Stimulated activated memory B cell treated with anti-CD40 and anti-IgM and Interleukin-4, amounts not matched to agents 10 μg/mL and 1 μg/mL and 100 μg/mL, for 72 hours (primary cell): ENCODE data around the gene BEST1.

Experiments used
- ATAC-seq: fragments of 150-1000 bp; cut with Tn5 transposase; 2 replicates; pipeline ENCODE4 v1.10.0; 2021
- H3K27ac Mint-ChIP-seq: one replicate; pipeline ENCODE4 v1.8.0; 2022; ENCODE audit warnings: mild to moderate bottlenecking, mixed read lengths
- H3K27me3 Mint-ChIP-seq: one replicate; pipeline ENCODE4 v1.8.0; 2022; ENCODE audit warnings: mixed read lengths
- H3K36me3 Mint-ChIP-seq: one replicate; pipeline ENCODE4 v1.8.0; 2022; ENCODE audit warnings: mixed read lengths
- H3K4me1 Mint-ChIP-seq: one replicate; pipeline ENCODE4 v1.8.0; 2022; ENCODE audit warnings: mixed read lengths
- H3K4me3 Mint-ChIP-seq: one replicate; pipeline ENCODE4 v1.8.0; 2022; ENCODE audit warnings: mild to moderate bottlenecking, moderate library complexity, mixed read lengths
- H3K9me3 Mint-ChIP-seq: one replicate; pipeline ENCODE4 v1.8.0; 2022; ENCODE audit warnings: mixed read lengths

The BEST1 gene

GRCh38 chr11:61973476-61974162, 23.5 kb downstream of the BEST1 start:
- Mint-ChIP-seq H3K27ac (peak overlapping the region; percentile 16), H3K4me3 (no peak overlapping the region), H3K4me1 (peaks cover 50% of the 10 kb centered on the region), H3K9me3 (no peaks in the 10 kb centered on the region), H3K27me3 (no peaks in the 10 kb centered on the region), H3K36me3 (no peaks in the 10 kb centered on the region)
- peak; percentile 15 for ATAC-seq

GRCh38 chr11:61974766-61975631, 24.8 kb downstream of the BEST1 start:
- Mint-ChIP-seq H3K36me3 (no peaks in the 10 kb centered on the region), H3K9me3 (no peaks in the 10 kb centered on the region), H3K27me3 (no peaks in the 10 kb centered on the region), H3K4me1 (peaks cover 41% of the 10 kb centered on the region), H3K27ac (peak overlapping the region; percentile 9), H3K4me3 (no peak overlapping the region)
- no peak for ATAC-seq

- no peaks in the 10 kb centered on the region for H3K9me3 Mint-ChIP-seq
- H3K27ac Mint-ChIP-seq, result peak overlapping the region; percentile 9
- no peaks in the 10 kb centered on the region for H3K36me3 Mint-ChIP-seq
- no peak overlapping the region for H3K4me3 Mint-ChIP-seq
- peaks cover 35% of the 10 kb centered on the region for H3K4me1 Mint-ChIP-seq
- no peaks in the 10 kb centered on the region for H3K27me3 Mint-ChIP-seq
- no peak for ATAC-seq
Observed at GRCh38 chr11:61975638-61976419, 25.7 kb downstream of the BEST1 start.

GRCh38 chr11:61976420-61976800, 26.3 kb downstream of the BEST1 start:
- no peak overlapping the region for H3K4me3 Mint-ChIP-seq
- no peaks in the 10 kb centered on the region for H3K36me3 Mint-ChIP-seq
- peaks cover 29% of the 10 kb centered on the region for H3K4me1 Mint-ChIP-seq
- H3K27ac Mint-ChIP-seq, result no peak overlapping the region
- no peaks in the 10 kb centered on the region for H3K27me3 Mint-ChIP-seq
- no peak for ATAC-seq
- H3K9me3 Mint-ChIP-seq, result no peaks in the 10 kb centered on the region

- Mint-ChIP-seq H3K4me1 (peaks cover 26% of the 10 kb centered on the region), H3K9me3 (no peaks in the 10 kb centered on the region), H3K4me3 (no peak overlapping the region), H3K27ac (no peak overlapping the region), H3K36me3 (no peaks in the 10 kb centered on the region), H3K27me3 (no peaks in the 10 kb centered on the region)
- no peak for ATAC-seq
Observed at GRCh38 chr11:61976813-61977475, 26.8 kb downstream of the BEST1 start.

GRCh38 chr11:61978703-61979661, 28.8 kb downstream of the BEST1 start:
- no peaks in the 10 kb centered on the region for H3K36me3 Mint-ChIP-seq
- ATAC-seq, result no peak
- H3K9me3 Mint-ChIP-seq, result no peaks in the 10 kb centered on the region
- peaks cover 13% of the 10 kb centered on the region for H3K4me1 Mint-ChIP-seq
- H3K27ac Mint-ChIP-seq, result no peak overlapping the region
- H3K4me3 Mint-ChIP-seq, result no peak overlapping the region
- H3K27me3 Mint-ChIP-seq, result no peaks in the 10 kb centered on the region

- Mint-ChIP-seq H3K27ac (no peak overlapping the region), H3K4me1 (peaks cover 13% of the 10 kb centered on the region), H3K27me3 (no peaks in the 10 kb centered on the region), H3K36me3 (peaks cover 3% of the 10 kb centered on the region), H3K9me3 (no peaks in the 10 kb centered on the region), H3K4me3 (no peak overlapping the region)
- no peak for ATAC-seq
Observed at GRCh38 chr11:61980783-61981541, 30.8 kb downstream of the BEST1 start.

- ATAC-seq, result no peak
- peaks cover 11% of the 10 kb centered on the region for H3K9me3 Mint-ChIP-seq
- no peak overlapping the region for H3K4me3 Mint-ChIP-seq
- H3K4me1 Mint-ChIP-seq, result peaks cover 13% of the 10 kb centered on the region
- H3K27ac Mint-ChIP-seq, result no peak overlapping the region
- H3K36me3 Mint-ChIP-seq, result peaks cover 15% of the 10 kb centered on the region
- no peaks in the 10 kb centered on the region for H3K27me3 Mint-ChIP-seq
Observed at GRCh38 chr11:61983419-61983818, 33.3 kb downstream of the BEST1 start.

- ATAC-seq, result no peak
- Mint-ChIP-seq H3K4me1 (peaks cover 24% of the 10 kb centered on the region), H3K36me3 (peaks cover 15% of the 10 kb centered on the region), H3K27me3 (no peaks in the 10 kb centered on the region), H3K9me3 (peaks cover 17% of the 10 kb centered on the region), H3K4me3 (no peak overlapping the region), H3K27ac (no peak overlapping the region)
Observed at GRCh38 chr11:61985869-61986268, 35.7 kb downstream of the BEST1 start.

GRCh38 chr11:61994981-61995380, 44.8 kb downstream of the BEST1 start:
- H3K4me1 Mint-ChIP-seq, result peaks cover 10% of the 10 kb centered on the region
- H3K27ac Mint-ChIP-seq, result no peak overlapping the region
- no peak overlapping the region for H3K4me3 Mint-ChIP-seq
- no peak for ATAC-seq
- no peaks in the 10 kb centered on the region for H3K27me3 Mint-ChIP-seq
- H3K9me3 Mint-ChIP-seq, result peaks cover 10% of the 10 kb centered on the region
- H3K36me3 Mint-ChIP-seq, result peaks cover 18% of the 10 kb centered on the region

GRCh38 chr11:61996933-61997332, 46.8 kb downstream of the BEST1 start:
- H3K4me1 Mint-ChIP-seq, result no peaks in the 10 kb centered on the region
- H3K27ac Mint-ChIP-seq, result no peak overlapping the region
- H3K4me3 Mint-ChIP-seq, result no peak overlapping the region
- H3K9me3 Mint-ChIP-seq, result peaks cover 7% of the 10 kb centered on the region
- H3K27me3 Mint-ChIP-seq, result peaks cover 2% of the 10 kb centered on the region
- ATAC-seq, result no peak
- H3K36me3 Mint-ChIP-seq, result peaks cover 18% of the 10 kb centered on the region

GRCh38 chr11:61999141-61999975, 49.2 kb downstream of the BEST1 start:
- Mint-ChIP-seq H3K9me3 (peaks cover 5% of the 10 kb centered on the region), H3K36me3 (peaks cover 24% of the 10 kb centered on the region), H3K27me3 (peaks cover 15% of the 10 kb centered on the region), H3K4me1 (no peaks in the 10 kb centered on the region), H3K4me3 (no peak overlapping the region), H3K27ac (no peak overlapping the region)
- no peak for ATAC-seq
